ENCODE results near the gene CEP19. TPM values are rescaled to one million over a fixed set of nuclear protein-coding genes. Genes with fewer than 3 reads are reported as not detected.

The CEP19 gene
- total RNA-seq, 1 donor from 2014 or later, result 2.5 TPM

DNA sequence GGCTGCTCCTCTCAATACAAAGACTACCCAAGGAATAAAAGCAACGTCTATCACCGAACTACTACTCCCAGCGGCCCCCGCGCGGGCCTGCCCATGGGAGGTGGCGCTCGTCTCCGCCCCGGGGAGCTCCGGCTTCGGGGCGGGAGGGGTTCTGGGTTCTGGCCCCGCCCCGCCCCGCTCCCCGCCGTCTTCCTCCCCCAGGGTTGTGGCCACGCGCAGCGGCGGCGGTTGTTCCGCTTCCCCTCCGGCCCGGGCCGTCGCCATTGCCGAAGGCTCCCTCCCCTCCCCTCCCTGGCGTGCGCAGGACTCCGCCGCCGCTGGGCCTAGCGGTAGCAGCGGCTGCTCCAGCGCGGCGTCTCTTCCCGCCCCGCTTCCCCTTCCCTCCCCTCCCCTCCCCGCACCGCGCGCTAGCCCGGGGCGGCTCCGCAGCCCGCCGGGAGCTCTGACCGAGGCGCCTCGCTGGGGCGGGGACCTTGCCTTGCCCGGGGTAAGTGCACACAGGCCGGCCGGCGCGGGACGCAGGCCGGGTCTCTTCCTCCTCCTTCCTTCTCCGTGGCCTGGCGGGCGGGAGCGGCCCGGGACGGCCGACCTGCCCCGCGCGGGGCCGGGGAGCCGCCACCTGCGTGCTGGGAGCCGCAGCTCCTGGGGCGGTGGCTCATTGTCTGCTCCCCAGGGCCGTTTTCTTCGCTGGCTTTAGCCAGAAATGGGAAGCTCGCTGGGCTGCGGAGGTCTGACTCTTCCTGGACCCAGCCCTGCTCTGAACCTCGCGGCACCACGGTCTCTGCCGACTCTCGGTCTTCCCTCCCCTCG is 27.8 kb upstream of the CEP19 start, which contains the start of gene PAK2:
PAK2 (plus strand) TSS at position 187 of the 810 bp plus-strand sequence. CDS start 42,790 bp downstream, outside the sequence.
- H3K4me1 Mint-ChIP-seq (ENCODE audit: low read depth), result peaks cover 10% of the 10 kb centered on the region
- TF ChIP-seq, protein P1, sequence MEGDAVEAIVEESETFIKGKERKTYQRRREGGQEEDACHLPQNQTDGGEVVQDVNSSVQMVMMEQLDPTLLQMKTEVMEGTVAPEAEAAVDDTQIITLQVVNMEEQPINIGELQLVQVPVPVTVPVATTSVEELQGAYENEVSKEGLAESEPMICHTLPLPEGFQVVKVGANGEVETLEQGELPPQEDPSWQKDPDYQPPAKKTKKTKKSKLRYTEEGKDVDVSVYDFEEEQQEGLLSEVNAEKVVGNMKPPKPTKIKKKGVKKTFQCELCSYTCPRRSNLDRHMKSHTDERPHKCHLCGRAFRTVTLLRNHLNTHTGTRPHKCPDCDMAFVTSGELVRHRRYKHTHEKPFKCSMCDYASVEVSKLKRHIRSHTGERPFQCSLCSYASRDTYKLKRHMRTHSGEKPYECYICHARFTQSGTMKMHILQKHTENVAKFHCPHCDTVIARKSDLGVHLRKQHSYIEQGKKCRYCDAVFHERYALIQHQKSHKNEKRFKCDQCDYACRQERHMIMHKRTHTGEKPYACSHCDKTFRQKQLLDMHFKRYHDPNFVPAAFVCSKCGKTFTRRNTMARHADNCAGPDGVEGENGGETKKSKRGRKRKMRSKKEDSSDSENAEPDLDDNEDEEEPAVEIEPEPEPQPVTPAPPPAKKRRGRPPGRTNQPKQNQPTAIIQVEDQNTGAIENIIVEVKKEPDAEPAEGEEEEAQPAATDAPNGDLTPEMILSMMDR (IDR thresholded peaks at IDR 0.05; ENCODE audit: unreplicated experiment), result no peak
- peak within 1 kb of the TSS; percentile 97 for H3K4me3 Mint-ChIP-seq (ENCODE audit: low read depth)
- DNase-seq (ENCODE audit: low spot score, unreplicated experiment), result peak; percentile 71
- H3K36me3 Mint-ChIP-seq (ENCODE audit: insufficient read depth), result peaks cover 11% of the 10 kb centered on the region
- peak within 1 kb of the TSS; percentile 99 for H3K27ac Mint-ChIP-seq
- H3K9me3 Mint-ChIP-seq (ENCODE audit: low read depth), result peaks cover 5% of the 10 kb centered on the region
- H3K27me3 Mint-ChIP-seq, result no peaks in the 10 kb centered on the region

DNA sequence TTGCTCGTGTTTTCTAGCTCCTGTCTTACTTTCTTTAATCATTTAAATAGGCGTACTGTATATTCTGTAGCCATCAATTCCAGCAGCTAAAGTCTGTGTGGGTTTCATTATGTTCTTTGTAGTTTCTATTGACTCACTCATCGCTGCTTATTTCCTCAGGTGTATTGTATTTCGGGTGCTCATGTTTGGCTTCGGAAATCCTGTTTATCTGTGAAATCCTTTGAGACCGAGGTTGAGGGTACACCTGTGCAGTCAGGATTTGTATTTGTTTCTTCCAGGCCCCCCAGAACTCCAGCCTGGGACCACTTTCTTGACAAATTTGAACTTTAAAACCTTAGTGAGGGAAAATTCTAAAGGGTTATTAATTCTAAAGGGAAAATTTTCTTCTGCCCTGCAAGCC is 25.6 kb upstream of the CEP19 start:
- Mint-ChIP-seq H3K4me1 (ENCODE audit: low read depth) (peaks cover 10% of the 10 kb centered on the region), H3K9me3 (ENCODE audit: low read depth) (peaks cover 5% of the 10 kb centered on the region), H3K27ac (peak overlapping the region; percentile 52), H3K27me3 (no peaks in the 10 kb centered on the region), H3K36me3 (ENCODE audit: insufficient read depth) (peaks cover 16% of the 10 kb centered on the region), H3K4me3 (ENCODE audit: low read depth) (no peak overlapping the region)
- TF ChIP-seq, protein P1 (IDR thresholded peaks at IDR 0.05; ENCODE audit: unreplicated experiment), result no peak
- no peak for DNase-seq (ENCODE audit: low spot score, unreplicated experiment)

DNA sequence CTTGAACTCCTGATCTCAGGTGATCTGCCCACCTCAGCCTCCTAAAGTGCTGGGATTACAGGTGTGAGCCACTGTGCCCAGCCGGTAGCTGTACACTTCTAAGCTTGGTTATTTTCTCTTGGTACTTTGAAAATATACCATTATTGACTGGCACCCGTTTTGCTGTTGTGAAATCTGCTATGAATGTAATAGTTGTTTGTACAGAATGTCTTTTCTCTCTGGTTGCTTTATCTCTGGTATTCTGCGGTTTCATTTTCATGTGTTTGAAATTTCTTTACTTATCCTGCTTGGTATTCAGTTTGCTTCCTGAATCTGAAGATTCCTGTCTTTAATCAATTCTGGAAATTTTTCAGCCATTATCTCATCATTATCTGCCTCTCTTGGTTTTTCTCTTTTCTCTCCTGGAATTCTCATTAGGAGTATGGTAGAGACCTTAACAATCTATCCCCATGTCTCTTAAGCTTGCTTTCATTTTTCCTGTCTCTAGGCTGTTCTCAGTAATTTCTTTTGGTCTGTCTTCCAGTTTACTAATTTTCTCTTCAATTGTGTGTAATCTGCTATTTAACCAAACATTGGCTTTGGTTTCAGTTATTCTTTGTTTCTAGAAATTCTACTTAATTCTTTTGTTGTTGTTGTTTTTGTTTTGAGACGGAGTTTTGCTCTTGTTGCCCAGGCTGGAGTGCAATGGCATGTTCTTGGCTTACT is 24.8 kb upstream of the CEP19 start:
- Mint-ChIP-seq H3K36me3 (ENCODE audit: insufficient read depth) (peaks cover 16% of the 10 kb centered on the region), H3K4me1 (ENCODE audit: low read depth) (peaks cover 10% of the 10 kb centered on the region), H3K27me3 (no peaks in the 10 kb centered on the region), H3K27ac (peak overlapping the region; percentile 53), H3K9me3 (ENCODE audit: low read depth) (peaks cover 5% of the 10 kb centered on the region), H3K4me3 (ENCODE audit: low read depth) (no peak overlapping the region)
- TF ChIP-seq, protein P1 (IDR thresholded peaks at IDR 0.05; ENCODE audit: unreplicated experiment), result no peak
- DNase-seq (ENCODE audit: low spot score, unreplicated experiment), result no peak

DNA sequence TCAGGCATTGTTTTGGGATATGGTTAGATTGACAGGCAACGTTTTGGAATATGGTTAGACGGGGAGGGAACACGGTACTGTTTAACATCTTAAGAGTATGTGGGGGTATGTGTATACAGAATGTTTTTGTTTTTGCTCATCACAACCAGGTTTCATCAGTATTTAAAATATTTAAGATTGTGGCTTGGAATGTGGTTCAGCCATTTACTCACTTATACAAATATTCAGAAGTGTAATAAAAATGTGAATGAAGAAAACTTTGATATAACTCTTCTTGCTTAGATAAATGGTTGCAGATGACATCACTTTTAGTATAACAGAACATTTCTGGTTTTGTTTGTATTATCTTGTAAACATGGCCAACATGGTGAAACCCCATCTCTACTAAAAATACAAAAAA is 23.7 kb upstream of the CEP19 start:
- Mint-ChIP-seq H3K4me3 (ENCODE audit: low read depth) (no peak overlapping the region), H3K9me3 (ENCODE audit: low read depth) (peaks cover 5% of the 10 kb centered on the region), H3K4me1 (ENCODE audit: low read depth) (no peaks in the 10 kb centered on the region), H3K27me3 (no peaks in the 10 kb centered on the region), H3K27ac (no peak overlapping the region), H3K36me3 (ENCODE audit: insufficient read depth) (peaks cover 17% of the 10 kb centered on the region)
- DNase-seq (ENCODE audit: low spot score, unreplicated experiment), result no peak
- TF ChIP-seq, protein P1 (IDR thresholded peaks at IDR 0.05; ENCODE audit: unreplicated experiment), result no peak

DNA sequence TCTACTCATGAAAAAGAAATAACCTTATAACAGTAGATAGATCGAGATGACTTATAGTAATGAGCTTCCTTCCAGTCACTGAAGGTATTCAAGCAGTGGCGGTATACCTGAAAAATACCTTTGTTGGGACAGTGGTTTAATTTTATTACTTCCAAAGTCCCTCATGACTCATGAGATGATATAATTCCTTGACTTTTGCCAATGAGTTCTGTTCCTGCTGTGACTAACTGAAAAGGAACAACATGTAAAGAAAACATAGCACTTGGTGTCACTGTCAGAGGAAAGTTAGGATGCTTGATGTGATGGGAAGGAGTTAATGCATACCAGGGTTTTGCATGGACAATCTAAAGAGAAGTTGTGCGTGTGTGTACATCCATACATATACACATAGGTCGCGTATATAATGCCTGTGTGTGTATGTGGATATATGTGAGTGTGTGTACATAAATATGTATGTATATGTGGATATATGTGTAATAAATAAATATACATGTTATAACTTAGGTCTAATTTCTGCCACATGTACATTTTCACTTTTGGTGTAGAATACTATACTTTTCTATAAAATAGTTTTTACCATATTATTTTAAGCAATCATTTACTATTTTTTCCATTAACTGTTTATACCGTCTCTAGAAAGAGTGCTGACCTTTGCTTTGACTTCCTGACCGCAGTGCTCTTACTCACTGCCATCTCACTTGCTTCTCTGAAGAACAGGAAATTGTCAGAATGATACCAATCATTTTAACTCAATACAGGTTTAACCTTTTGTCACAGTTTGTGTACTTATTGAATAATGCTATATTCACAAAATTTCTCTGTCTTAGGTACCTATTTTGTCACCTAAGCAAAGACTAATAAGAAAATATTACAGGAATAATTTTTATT is 15.0 kb upstream of the CEP19 start:
- no peaks in the 10 kb centered on the region for H3K27me3 Mint-ChIP-seq
- no peak overlapping the region for H3K27ac Mint-ChIP-seq
- TF ChIP-seq, protein P1 (IDR thresholded peaks at IDR 0.05; ENCODE audit: unreplicated experiment), result no peak
- no peak overlapping the region for H3K4me3 Mint-ChIP-seq (ENCODE audit: low read depth)
- DNase-seq (ENCODE audit: low spot score, unreplicated experiment), result no peak
- no peaks in the 10 kb centered on the region for H3K4me1 Mint-ChIP-seq (ENCODE audit: low read depth)
- peaks cover 17% of the 10 kb centered on the region for H3K36me3 Mint-ChIP-seq (ENCODE audit: insufficient read depth)
- no peaks in the 10 kb centered on the region for H3K9me3 Mint-ChIP-seq (ENCODE audit: low read depth)
